Effector memory CD4-positive, alpha-beta T cell (primary cell): ENCODE measurements around the gene TMEM236.

Experiments
- DNase-seq, 3 donors: peaks; one replicate each; pipeline ENCODE4 v3.0.0-alpha.2; 2020
- H3K27ac ChIP-seq: 2 replicates; pipeline ENCODE4 v1.7.0; 2013; ENCODE audit warnings: mild to moderate bottlenecking, low read length, moderate library complexity; ENCODE audit not compliant: insufficient read depth, poor library complexity, severe bottlenecking
- H3K27me3 ChIP-seq: replicated peaks from 2 replicates; pipeline ENCODE4 v1.7.0; 2013; ENCODE audit warnings: mild to moderate bottlenecking, low read length; ENCODE audit not compliant: insufficient read depth, control insufficient read depth, poor library complexity, severe bottlenecking
- H3K36me3 ChIP-seq: 2 replicates; pipeline ENCODE4 v1.7.0; 2013; ENCODE audit warnings: mild to moderate bottlenecking, low read length, moderate library complexity; ENCODE audit not compliant: control insufficient read depth, insufficient read depth
- H3K4me1 ChIP-seq: 2 replicates; pipeline ENCODE4 v1.7.0; 2013; ENCODE audit warnings: low read length, mild to moderate bottlenecking; ENCODE audit not compliant: control insufficient read depth, insufficient read depth, poor library complexity, severe bottlenecking
- H3K4me3 ChIP-seq: 2 replicates; pipeline ENCODE4 v1.7.0; 2013; ENCODE audit warnings: low read length, low read depth, mild to moderate bottlenecking; ENCODE audit not compliant: insufficient read depth, poor library complexity, severe bottlenecking
- H3K9me3 ChIP-seq: 2 replicates; pipeline ENCODE4 v1.7.0; 2013; ENCODE audit warnings: mild to moderate bottlenecking, low read length, moderate library complexity; ENCODE audit not compliant: control insufficient read depth

TMEM236 gene

GRCh38 chr10:17725703-17726102, 26.3 kb upstream of the TMEM236 start:
- no peak for DNase-seq
- H3K27me3 ChIP-seq, result no peaks in the 10 kb centered on the region
- no peaks in the 10 kb centered on the region for H3K36me3 ChIP-seq
- no peak overlapping the region for H3K27ac ChIP-seq
- H3K4me3 ChIP-seq, result no peak overlapping the region
- H3K9me3 ChIP-seq, result no peaks in the 10 kb centered on the region
- no peaks in the 10 kb centered on the region for H3K4me1 ChIP-seq

GRCh38 chr10:17729630-17730029, 22.4 kb upstream of the TMEM236 start:
- Histone ChIP-seq H3K9me3 (no peaks in the 10 kb centered on the region), H3K4me1 (no peaks in the 10 kb centered on the region), H3K27ac (no peak overlapping the region), H3K36me3 (no peaks in the 10 kb centered on the region), H3K27me3 (no peaks in the 10 kb centered on the region), H3K4me3 (no peak overlapping the region)
- no peak for DNase-seq

- Histone ChIP-seq H3K27ac (no peak overlapping the region), H3K4me3 (no peak overlapping the region), H3K9me3 (no peaks in the 10 kb centered on the region), H3K4me1 (no peaks in the 10 kb centered on the region), H3K27me3 (no peaks in the 10 kb centered on the region), H3K36me3 (no peaks in the 10 kb centered on the region)
- no peak for DNase-seq
These were observed 21.3 kb upstream of the TMEM236 start for GRCh38 chr10:17730667-17731066.

DNA sequence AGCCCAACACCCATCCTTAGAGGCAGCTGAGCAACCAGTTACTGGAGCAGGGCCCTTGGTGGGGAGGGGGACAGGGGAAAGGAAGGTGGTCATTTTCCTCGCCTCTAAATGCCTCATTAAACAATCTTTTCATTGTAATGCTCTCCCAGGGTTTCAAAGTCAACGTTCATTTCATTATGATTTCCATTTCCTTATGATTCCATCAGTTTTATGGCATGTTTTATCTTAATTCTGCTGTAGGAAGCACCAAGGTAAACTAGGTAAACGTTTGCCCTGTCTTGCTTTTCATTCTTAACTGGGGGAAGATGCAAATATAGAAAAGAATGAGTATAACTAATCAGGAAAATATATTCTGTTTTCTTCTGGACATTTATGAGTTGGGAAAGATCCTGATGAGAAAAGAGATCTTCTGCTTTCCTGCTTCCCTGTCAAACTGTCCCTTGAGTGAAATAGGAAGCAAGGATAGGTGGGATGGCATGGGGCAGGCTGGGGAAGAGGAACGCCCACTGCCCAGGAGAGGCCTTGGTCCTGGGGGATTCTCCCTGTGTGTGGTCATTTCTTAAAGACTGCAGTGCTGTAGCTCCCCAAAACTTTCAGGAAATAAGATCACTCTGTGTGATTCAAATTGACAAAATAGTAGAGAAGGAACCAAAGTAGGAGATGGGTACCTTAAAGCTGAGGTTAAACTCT, 20.5 kb upstream of the TMEM236 start:
- no peak overlapping the region for H3K4me3 ChIP-seq
- H3K9me3 ChIP-seq, result no peaks in the 10 kb centered on the region
- H3K27me3 ChIP-seq, result no peaks in the 10 kb centered on the region
- no peak overlapping the region for H3K27ac ChIP-seq
- H3K36me3 ChIP-seq, result no peaks in the 10 kb centered on the region
- DNase-seq, result no peak
- no peaks in the 10 kb centered on the region for H3K4me1 ChIP-seq

DNA sequence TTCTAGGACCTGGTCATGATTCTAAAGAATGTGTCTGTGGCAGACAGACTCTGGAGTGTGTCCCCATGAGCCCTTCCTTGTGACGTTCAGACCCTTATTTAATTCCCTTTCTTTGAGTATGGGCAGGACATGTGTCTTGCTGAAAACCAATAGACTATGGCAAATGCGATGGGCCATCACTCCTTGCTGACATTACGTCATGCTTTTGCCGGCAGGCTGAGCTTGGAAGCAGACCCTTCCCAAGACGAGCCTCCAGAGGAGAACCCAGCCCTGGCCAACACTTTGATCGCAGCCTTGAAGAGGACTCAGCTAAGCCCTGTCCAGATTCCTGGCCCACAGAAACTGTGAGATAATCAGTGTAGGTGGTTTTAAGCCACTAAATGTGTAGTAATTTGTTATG, 18.4 kb upstream of the TMEM236 start:
- Histone ChIP-seq H3K4me3 (no peak overlapping the region), H3K27me3 (no peaks in the 10 kb centered on the region), H3K36me3 (no peaks in the 10 kb centered on the region), H3K9me3 (no peaks in the 10 kb centered on the region), H3K27ac (no peak overlapping the region), H3K4me1 (no peaks in the 10 kb centered on the region)
- no peak for DNase-seq

DNA sequence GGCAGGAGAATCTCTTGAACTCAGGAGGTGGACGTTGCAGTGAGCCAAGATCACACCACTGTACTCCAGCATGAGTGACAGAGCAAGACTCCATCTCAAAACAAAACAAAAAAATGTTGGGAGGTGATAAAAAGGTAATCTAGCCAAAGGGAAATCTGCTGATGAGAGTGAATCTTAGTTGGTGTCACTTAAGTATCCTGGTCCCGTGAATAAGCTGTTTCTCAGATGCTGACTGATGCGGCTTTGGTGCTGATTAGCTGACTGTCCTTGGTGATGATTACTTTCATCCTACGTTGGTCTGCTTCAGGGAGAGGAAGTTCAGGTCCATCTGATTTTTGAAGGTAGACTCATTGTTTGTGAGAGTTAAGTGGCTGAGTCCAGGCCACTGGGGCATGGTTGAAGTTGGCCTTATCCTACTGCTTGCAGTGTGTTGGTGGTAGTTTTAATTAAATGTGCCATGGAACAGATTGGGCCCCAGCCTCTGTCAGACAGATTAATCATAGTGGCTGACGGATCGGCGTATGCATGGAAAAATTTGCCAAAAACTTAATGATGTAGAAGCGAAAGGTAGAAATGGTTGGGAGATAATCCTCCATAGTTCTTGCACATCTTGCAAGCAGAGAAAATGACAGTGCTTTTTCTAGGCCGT, 17.4 kb upstream of the TMEM236 start:
- Histone ChIP-seq H3K4me3 (no peak overlapping the region), H3K9me3 (no peaks in the 10 kb centered on the region), H3K36me3 (no peaks in the 10 kb centered on the region), H3K27ac (no peak overlapping the region), H3K4me1 (no peaks in the 10 kb centered on the region), H3K27me3 (no peaks in the 10 kb centered on the region)
- DNase-seq, result no peak

DNA sequence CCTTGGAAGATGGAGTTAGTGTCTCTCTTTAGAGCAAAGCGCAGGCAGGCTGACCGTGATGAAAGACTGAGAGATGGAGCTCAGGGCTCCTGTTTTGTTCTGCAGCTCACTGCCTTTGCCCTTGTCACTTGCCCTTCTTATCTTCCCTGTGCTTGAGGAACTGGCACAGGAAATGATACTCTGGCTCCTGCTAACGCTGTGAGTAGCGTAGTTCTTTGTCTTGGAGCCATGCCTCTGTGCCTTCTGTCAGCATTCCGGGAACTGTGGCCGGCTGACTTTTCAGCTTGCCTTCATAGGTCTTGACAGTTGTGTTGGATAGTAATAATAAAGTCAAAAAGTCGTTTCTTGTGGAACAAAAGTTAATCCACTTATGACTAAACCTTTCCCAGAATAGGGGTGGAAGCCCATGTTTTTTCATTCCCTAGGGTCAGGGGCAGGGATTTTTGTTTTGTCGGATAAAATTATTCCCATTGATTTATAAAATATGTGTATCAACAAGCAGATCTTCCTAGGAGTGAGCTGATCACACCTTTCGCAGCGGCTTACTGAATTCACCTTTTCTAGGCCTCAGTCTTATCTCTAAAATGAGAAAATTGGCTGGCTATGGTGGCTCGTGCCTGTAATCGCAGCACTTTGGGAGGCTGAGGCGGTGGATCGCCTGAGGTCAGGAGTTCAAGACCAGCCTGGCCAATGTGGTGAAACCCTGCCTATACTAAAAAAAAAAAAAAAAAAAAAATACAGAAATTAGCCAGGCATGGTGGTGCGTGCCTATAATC, 16.6 kb upstream of the TMEM236 start:
- H3K4me3 ChIP-seq, result no peak overlapping the region
- no peak overlapping the region for H3K27ac ChIP-seq
- no peaks in the 10 kb centered on the region for H3K36me3 ChIP-seq
- DNase-seq, result no peak
- no peaks in the 10 kb centered on the region for H3K4me1 ChIP-seq
- no peaks in the 10 kb centered on the region for H3K9me3 ChIP-seq
- no peaks in the 10 kb centered on the region for H3K27me3 ChIP-seq

DNA sequence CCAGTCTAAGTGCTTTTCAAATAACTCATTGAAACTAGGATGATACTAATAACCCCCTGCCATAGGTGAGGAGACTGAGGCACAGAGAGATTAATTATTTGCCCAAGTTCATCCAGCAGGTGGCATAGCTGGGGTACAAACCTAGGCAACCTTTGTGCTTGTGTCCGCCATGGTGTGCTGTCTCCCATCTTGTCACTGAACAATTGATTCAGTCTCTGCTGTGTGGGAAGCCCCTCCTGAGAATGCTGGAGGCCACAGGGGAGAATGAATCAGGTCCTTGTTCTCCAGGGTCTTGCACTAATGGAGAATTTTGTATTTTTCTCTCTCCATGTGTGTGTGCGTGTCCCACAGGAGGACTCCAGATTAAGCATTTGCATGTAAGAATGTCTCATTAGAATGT, 15.8 kb upstream of the TMEM236 start:
- Histone ChIP-seq H3K27me3 (no peaks in the 10 kb centered on the region), H3K36me3 (no peaks in the 10 kb centered on the region), H3K4me3 (no peak overlapping the region), H3K4me1 (no peaks in the 10 kb centered on the region), H3K9me3 (no peaks in the 10 kb centered on the region), H3K27ac (no peak overlapping the region)
- no peak for DNase-seq

- Histone ChIP-seq H3K9me3 (no peaks in the 10 kb centered on the region), H3K27me3 (no peaks in the 10 kb centered on the region), H3K27ac (no peak overlapping the region), H3K4me3 (no peak overlapping the region), H3K4me1 (no peaks in the 10 kb centered on the region), H3K36me3 (no peaks in the 10 kb centered on the region)
- no peak for DNase-seq
These were observed 14.7 kb upstream of the TMEM236 start for GRCh38 chr10:17737027-17737965.
